ENCODE measurements around the gene TXNDC15.
"Not testable (repeated sequence)": the region's sequence is repeated elsewhere in the genome, so short reads cannot be mapped to it uniquely, and the experiment has no call there.

The TXNDC15 gene

GRCh38 chr5:134845852-134846640 is 28.1 kb upstream of the TXNDC15 start, which contains the start of gene C5orf24:
TSS of gene C5orf24 (plus strand) at chr5:134845968. CDS start at chr5:134854901, 8,933 bp downstream.
- Histone ChIP-seq H3K9ac (ENCODE audit: low read depth, low read length) (peak within 1 kb of the TSS; percentile 84), H3K9me3 (ENCODE audit: insufficient read depth, low read depth, low read length) (no peaks in the 10 kb centered on the region), H3K27me3 (ENCODE audit: insufficient read depth, low read length) (no peaks in the 10 kb centered on the region), H3K4me3 (ENCODE audit: low read length) (peak within 1 kb of the TSS; percentile 77), H3K36me3 (ENCODE audit: insufficient read depth, low read depth, low read length) (peaks cover 1% of the 10 kb centered on the region; the same call in 1 of the 2 replicates), H3K4me1 (ENCODE audit: insufficient read depth, low read length) (peaks cover 5% of the 10 kb centered on the region), H3K27ac (ENCODE audit: low read length) (no peak within 1 kb of the TSS)

GRCh38 chr5:134846641-134846960 is 27.6 kb upstream of the TXNDC15 start:
- H3K27ac ChIP-seq (ENCODE audit: low read length) = no peak overlapping the region
- H3K9ac ChIP-seq (ENCODE audit: low read depth, low read length) = peak overlapping the region; percentile 84
- no peaks in the 10 kb centered on the region for H3K9me3 ChIP-seq (ENCODE audit: insufficient read depth, low read depth, low read length)
- peak overlapping the region; percentile 77 for H3K4me3 ChIP-seq (ENCODE audit: low read length)
- H3K36me3 ChIP-seq (ENCODE audit: insufficient read depth, low read depth, low read length) = peaks cover 7% of the 10 kb centered on the region; the same call in 1 of the 2 replicates
- no peaks in the 10 kb centered on the region for H3K27me3 ChIP-seq (ENCODE audit: insufficient read depth, low read length)
- peaks cover 5% of the 10 kb centered on the region for H3K4me1 ChIP-seq (ENCODE audit: insufficient read depth, low read length)

- not testable (repeated sequence) for H3K9ac ChIP-seq (ENCODE audit: low read depth, low read length); H3K27ac ChIP-seq (ENCODE audit: low read length); H3K9me3 ChIP-seq (ENCODE audit: insufficient read depth, low read depth, low read length); H3K27me3 ChIP-seq (ENCODE audit: insufficient read depth, low read length); H3K4me3 ChIP-seq (ENCODE audit: low read length); H3K4me1 ChIP-seq (ENCODE audit: insufficient read depth, low read length)
- H3K36me3 ChIP-seq (ENCODE audit: insufficient read depth, low read depth, low read length) = peaks cover 20% of the 10 kb centered on the region
These were observed 24.7 kb upstream of the TXNDC15 start for GRCh38 chr5:134849434-134849933.

GRCh38 chr5:134851307-134851923 is 22.8 kb upstream of the TXNDC15 start:
- Histone ChIP-seq H3K27me3 (ENCODE audit: insufficient read depth, low read length) (no peaks in the 10 kb centered on the region), H3K9ac (ENCODE audit: low read depth, low read length) (no peak overlapping the region), H3K4me3 (ENCODE audit: low read length) (no peak overlapping the region), H3K9me3 (ENCODE audit: insufficient read depth, low read depth, low read length) (no peaks in the 10 kb centered on the region), H3K4me1 (ENCODE audit: insufficient read depth, low read length) (no peaks in the 10 kb centered on the region), H3K27ac (ENCODE audit: low read length) (no peak overlapping the region), H3K36me3 (ENCODE audit: insufficient read depth, low read depth, low read length) (peaks cover 37% of the 10 kb centered on the region)

- peaks cover 64% of the 10 kb centered on the region for H3K36me3 ChIP-seq (ENCODE audit: insufficient read depth, low read depth, low read length)
- H3K4me3 ChIP-seq (ENCODE audit: low read length); H3K4me1 ChIP-seq (ENCODE audit: insufficient read depth, low read length); H3K27ac ChIP-seq (ENCODE audit: low read length); H3K9me3 ChIP-seq (ENCODE audit: insufficient read depth, low read depth, low read length); H3K9ac ChIP-seq (ENCODE audit: low read depth, low read length); H3K27me3 ChIP-seq (ENCODE audit: insufficient read depth, low read length): not testable (repeated sequence)
These were observed 17.7 kb upstream of the TXNDC15 start for GRCh38 chr5:134856465-134856864.

- H3K9ac ChIP-seq (ENCODE audit: low read depth, low read length) = no peak overlapping the region
- H3K9me3 ChIP-seq (ENCODE audit: insufficient read depth, low read depth, low read length) = no peaks in the 10 kb centered on the region
- no peak overlapping the region for H3K27ac ChIP-seq (ENCODE audit: low read length)
- peaks cover 57% of the 10 kb centered on the region for H3K36me3 ChIP-seq (ENCODE audit: insufficient read depth, low read depth, low read length)
- H3K27me3 ChIP-seq (ENCODE audit: insufficient read depth, low read length) = no peaks in the 10 kb centered on the region
- no peak overlapping the region for H3K4me3 ChIP-seq (ENCODE audit: low read length)
- H3K4me1 ChIP-seq (ENCODE audit: insufficient read depth, low read length) = no peaks in the 10 kb centered on the region
These were observed 16.8 kb upstream of the TXNDC15 start for GRCh38 chr5:134857401-134857800.

- no peak overlapping the region for H3K9ac ChIP-seq (ENCODE audit: low read depth, low read length)
- no peak overlapping the region for H3K4me3 ChIP-seq (ENCODE audit: low read length)
- no peaks in the 10 kb centered on the region for H3K4me1 ChIP-seq (ENCODE audit: insufficient read depth, low read length)
- H3K36me3 ChIP-seq (ENCODE audit: insufficient read depth, low read depth, low read length) = peaks cover under 1% of the 10 kb centered on the region
- H3K9me3 ChIP-seq (ENCODE audit: insufficient read depth, low read depth, low read length) = no peaks in the 10 kb centered on the region
- H3K27me3 ChIP-seq (ENCODE audit: insufficient read depth, low read length) = no peaks in the 10 kb centered on the region
- no peak overlapping the region for H3K27ac ChIP-seq (ENCODE audit: low read length)
These were observed 9.5 kb upstream of the TXNDC15 start for GRCh38 chr5:134864707-134865106.

GRCh38 chr5:134873494-134873893 is 677 bp upstream of the TXNDC15 start:
- no peak overlapping the region for H3K27ac ChIP-seq (ENCODE audit: low read length)
- H3K4me3 ChIP-seq (ENCODE audit: low read length) = peak overlapping the region; percentile 81
- H3K9ac ChIP-seq (ENCODE audit: low read depth, low read length) = peak overlapping the region; percentile 80; the same call in 1 of the 2 replicates

GRCh38 chr5:134874831-134875655 is 872 bp downstream of the TXNDC15 start:
- Histone ChIP-seq H3K9ac (ENCODE audit: low read depth, low read length) (peak overlapping the region; percentile 80; the same call in 1 of the 2 replicates), H3K36me3 (ENCODE audit: insufficient read depth, low read depth, low read length) (no peaks in the 10 kb centered on the region), H3K9me3 (ENCODE audit: insufficient read depth, low read depth, low read length) (no peaks in the 10 kb centered on the region), H3K4me3 (ENCODE audit: low read length) (peak overlapping the region; percentile 81), H3K27ac (ENCODE audit: low read length) (no peak overlapping the region), H3K4me1 (ENCODE audit: insufficient read depth, low read length) (peaks cover 6% of the 10 kb centered on the region; the same call in 1 of the 2 replicates), H3K27me3 (ENCODE audit: insufficient read depth, low read length) (peaks cover 5% of the 10 kb centered on the region; the same call in 1 of the 2 replicates)

More at GRCh38 chr5:134873494-134873893, 677 bp upstream of the TXNDC15 start:
- Histone ChIP-seq H3K36me3 (ENCODE audit: insufficient read depth, low read depth, low read length) (no peaks in the 10 kb centered on the region), H3K4me1 (ENCODE audit: insufficient read depth, low read length) (peaks cover 6% of the 10 kb centered on the region; the same call in 1 of the 2 replicates), H3K9me3 (ENCODE audit: insufficient read depth, low read depth, low read length) (no peaks in the 10 kb centered on the region), H3K27me3 (ENCODE audit: insufficient read depth, low read length) (peaks cover 5% of the 10 kb centered on the region; the same call in 1 of the 2 replicates)

GRCh38 chr5:134877159-134877558 is 3.0 kb downstream of the TXNDC15 start:
- no peaks in the 10 kb centered on the region for H3K36me3 ChIP-seq (ENCODE audit: insufficient read depth, low read depth, low read length)
- H3K27me3 ChIP-seq (ENCODE audit: insufficient read depth, low read length) = peaks cover 5% of the 10 kb centered on the region; the same call in 1 of the 2 replicates
- H3K9me3 ChIP-seq (ENCODE audit: insufficient read depth, low read depth, low read length) = no peaks in the 10 kb centered on the region
- H3K4me1 ChIP-seq (ENCODE audit: insufficient read depth, low read length) = peaks cover 6% of the 10 kb centered on the region; the same call in 1 of the 2 replicates
- no peak overlapping the region for H3K4me3 ChIP-seq (ENCODE audit: low read length)
- no peak overlapping the region for H3K9ac ChIP-seq (ENCODE audit: low read depth, low read length)
- H3K27ac ChIP-seq (ENCODE audit: low read length) = no peak overlapping the region

GRCh38 chr5:134878403-134878802 is 4.2 kb downstream of the TXNDC15 start:
- peaks cover 6% of the 10 kb centered on the region; the same call in 1 of the 2 replicates for H3K4me1 ChIP-seq (ENCODE audit: insufficient read depth, low read length)
- H3K27ac ChIP-seq (ENCODE audit: low read length) = no peak overlapping the region
- no peak overlapping the region for H3K4me3 ChIP-seq (ENCODE audit: low read length)
- no peak overlapping the region for H3K9ac ChIP-seq (ENCODE audit: low read depth, low read length)
- no peaks in the 10 kb centered on the region for H3K9me3 ChIP-seq (ENCODE audit: insufficient read depth, low read depth, low read length)
- H3K27me3 ChIP-seq (ENCODE audit: insufficient read depth, low read length) = peaks cover 5% of the 10 kb centered on the region; the same call in 1 of the 2 replicates
- H3K36me3 ChIP-seq (ENCODE audit: insufficient read depth, low read depth, low read length) = no peaks in the 10 kb centered on the region

Data from iPS-20b (cell line).